B cell (primary cell): ENCODE results near the gene MYH15. TPM values are rescaled to one million over a fixed set of nuclear protein-coding genes. Genes with fewer than 3 reads are reported as not detected.

ENCODE experiments used
- ATAC-seq: fragments of 200-7000 bp; cut with Tn5 transposase; one replicate; pipeline ENCODE4 v1.10.0; 2021; ENCODE audit warnings: low read depth, mild to moderate bottlenecking, moderate number of reproducible peaks, moderate library complexity
- CTCF ChIA-PET: fragments of 350-600 bp; sonication (Branson Sonifier 250); formaldehyde crosslinking; loops from one replicate; lab custom pipeline; 2021; ENCODE audit warnings: antibody characterized with exemption, inconsistent platforms; lab: Charles Lee
- POLR2A ChIA-PET: fragments of 350-600 bp; sonication (Branson Sonifier 250); formaldehyde crosslinking; loops from one replicate; lab custom pipeline; 2021; ENCODE audit warnings: antibody characterized with exemption; lab: Charles Lee
- DNase-seq: peaks from one replicate; pipeline ENCODE4 v3.0.0; 2013
- H2AFZ ChIP-seq: 2 replicates; pipeline ENCODE4 v1.6.1; 2012; ENCODE audit warnings: mild to moderate bottlenecking, low read depth, low read length; ENCODE audit not compliant: insufficient read depth, poor library complexity, severe bottlenecking
- H3K27ac ChIP-seq, 2 donors: 1 replicate in 1 of 2; 2 replicates in 1 of 2; pipeline ENCODE4 v1.5.1; 2012 to 2013; ENCODE audit warnings: low read length in 2 of 2, mild to moderate bottlenecking in 2 of 2, moderate library complexity in 1 of 2
- H3K27me3 ChIP-seq, 4 experiments: fragments of 200-600 bp in 1 of 4; sonication (generic) in 1 of 4; replicated peaks in 1 of 4; 1 replicate in 2 of 4; 2 replicates in 2 of 4; pipeline versions ENCODE4 v1.6.1 to v1.7.0; 2013 to 2016; ENCODE audit warnings: low read length in 3 of 4, mild to moderate bottlenecking in 2 of 4, mixed read lengths in 1 of 4, moderate library complexity in 1 of 4; ENCODE audit not compliant: insufficient read depth in 4 of 4, control insufficient read depth in 3 of 4; ENCODE audit errors: control extremely low read depth in 1 of 4
- H3K36me3 ChIP-seq, 2 experiments: replicated peaks in 1 of 2; 1 replicate in 1 of 2; 2 replicates in 1 of 2; pipeline versions ENCODE4 v1.6.1 to v1.7.1; 2013; ENCODE audit warnings: low read length in 1 of 2; ENCODE audit not compliant: insufficient read depth in 2 of 2, control insufficient read depth in 1 of 2; ENCODE audit errors: control extremely low read depth in 1 of 2, extremely low read depth in 1 of 2
- H3K4me1 ChIP-seq, 2 donors: fragments of 200-600 bp in 1 of 2; sonication (generic) in 1 of 2; 1 replicate in 1 of 2; 2 replicates in 1 of 2; pipeline versions ENCODE4 v1.5.1 to v1.6.1; 2013 to 2017; ENCODE audit warnings: low read length in 2 of 2; ENCODE audit not compliant: control insufficient read depth in 2 of 2, insufficient read depth in 2 of 2
- H3K4me2 ChIP-seq: replicated peaks from 2 replicates; pipeline ENCODE3; 2012; ENCODE audit warnings: mild to moderate bottlenecking, low read depth, low read length; ENCODE audit not compliant: poor library complexity, severe bottlenecking
- H3K4me3 ChIP-seq, 5 experiments: fragments of 200-600 bp in 1 of 5; sonication (generic) in 1 of 5; 1 replicate in 3 of 5; 2 replicates in 2 of 5; pipeline versions ENCODE4 v1.5.1 to v1.7.0; 2011 to 2016; ENCODE audit warnings: low read length in 4 of 5, mild to moderate bottlenecking in 4 of 5, low read depth in 2 of 5, control low read depth in 1 of 5, moderate library complexity in 1 of 5; ENCODE audit not compliant: insufficient read depth in 1 of 5; ENCODE audit errors: control extremely low read depth in 1 of 5, extremely low read depth in 1 of 5
- H3K79me2 ChIP-seq: fragments of 200-600 bp; sonication (generic); one replicate; pipeline ENCODE4 v1.6.0; 2016; ENCODE audit warnings: low read length; ENCODE audit not compliant: control insufficient read depth, insufficient read depth
- H3K9ac ChIP-seq: fragments of 200-600 bp; sonication (generic); 2 replicates; pipeline ENCODE4 v1.6.1; 2017; ENCODE audit warnings: mild to moderate bottlenecking, low read length, moderate library complexity
- H3K9me3 ChIP-seq, 3 donors: one replicate each; pipeline versions ENCODE4 v1.6.1 to v1.7.1; 2013; ENCODE audit warnings: low read length in 2 of 3; ENCODE audit not compliant: control insufficient read depth in 2 of 3, insufficient read depth in 1 of 3; ENCODE audit errors: control extremely low read depth in 1 of 3
- H4K20me1 ChIP-seq: 2 replicates; pipeline ENCODE4 v1.6.0; 2012; ENCODE audit warnings: mild to moderate bottlenecking, low read length; ENCODE audit not compliant: insufficient read depth, control insufficient read depth, poor library complexity, severe bottlenecking
- H3K27ac Mint-ChIP-seq: one replicate; pipeline ENCODE4 v1.8.0; 2021; ENCODE audit warnings: mixed read lengths
- H3K27me3 Mint-ChIP-seq: one replicate; pipeline ENCODE4 v1.8.0; 2021; ENCODE audit warnings: mixed read lengths
- H3K4me1 Mint-ChIP-seq: one replicate; pipeline ENCODE4 v1.8.0; 2021; ENCODE audit warnings: mixed read lengths
- H3K4me3 Mint-ChIP-seq: one replicate; pipeline ENCODE4 v1.8.0; 2021; ENCODE audit warnings: mixed read lengths
- H3K9me3 Mint-ChIP-seq: one replicate; pipeline ENCODE4 v1.8.0; 2022; ENCODE audit warnings: mixed read lengths; ENCODE audit not compliant: insufficient read depth
- CTCF ChIP-seq: fragments of 200-600 bp; IDR thresholded peaks from one replicate; pipeline ENCODE4 v1.8.0; 2022; ENCODE audit warnings: antibody characterized with exemption, mild to moderate bottlenecking
- EZH2 ChIP-seq: IDR thresholded peaks from 2 replicates; pipeline ENCODE4 v1.6.1; 2012; ENCODE audit warnings: borderline replicate concordance, low read depth, mild to moderate bottlenecking, moderate library complexity, low read length; ENCODE audit not compliant: insufficient read depth, poor library complexity, severe bottlenecking
- WGBS: methylation state at CpG from one replicate; pipeline ENCODE4 v1.1.5; 2013; ENCODE audit warnings: missing lambda C conversion rate; ENCODE audit not compliant: insufficient coverage; 5-methylcytosine and 5-hydroxymethylcytosine counted together
- intact Hi-C: fragments of 100-400 bp; cut with micrococcal nuclease; formaldehyde crosslinking; loops from one replicate; pipeline ENCODE4 v1.10.0; 2022
- polyA minus RNA-seq: library from RNA; depleted of rRNA, polyadenylated mRNA; stranded (reverse); fragments of >200 nt; gene quantifications from 2 replicates; pipeline ENCODE4 v1.2.3, GENCODE V29; 2012
- polyA plus RNA-seq: library from polyadenylated mRNA; depleted of rRNA; stranded (reverse); fragments of >200 nt; gene quantifications from 2 replicates; pipeline ENCODE4 v1.2.3, GENCODE V29; 2012
- total RNA-seq, 2 donors: library from RNA; stranded (reverse); fragments of 120-200 nt in 1 of 2; gene quantifications; 1 replicate in 1 of 2; 2 replicates in 1 of 2; pipeline versions ENCODE4 v1.2.3 to v1.2.4, GENCODE V29; 2013 to 2022

MYH15 gene
- total RNA-seq (0.07 TPM in 1 of 2 replicates, not detected in the other), polyA plus RNA-seq (0.06 and 0.10 TPM in 2 replicates), polyA minus RNA-seq (0.21 TPM in 1 of 2 replicates, not detected in the other)
- 0.19 TPM for total RNA-seq (2013)

GRCh38 chr3:108510496-108510895 is at the start of gene MYH15:
Gene MYH15 (minus strand): TSS chr3:108510596. CDS start chr3:108510530, 66 bp downstream.
- no peaks in the 10 kb centered on the region for H3K4me1 ChIP-seq
- H3K9me3 Mint-ChIP-seq, result no peaks in the 10 kb centered on the region

More at GRCh38 chr3:108510496-108510895, at the start of gene MYH15:
- intact Hi-C loops, result no loop called here
- H3K4me3 Mint-ChIP-seq, result no peak within 1 kb of the TSS
- H3K4me1 Mint-ChIP-seq, result no peaks in the 10 kb centered on the region
- ChIA-PET CTCF (interaction anchor here (0.8 kb wide), 1 partner anchor 17 kb away, joined by 3 read pairs; no protein-coding TSS in a partner anchor), POLR2A (no interaction called here)
- Histone ChIP-seq H3K27me3 (no peaks in the 10 kb centered on the region), H3K36me3 (no peaks in the 10 kb centered on the region), H3K27ac (no peak within 1 kb of the TSS), H3K9me3 (no peaks in the 10 kb centered on the region), H2AFZ (no peak within 1 kb of the TSS), H3K9ac (no peak within 1 kb of the TSS), H3K79me2 (no peaks in the 10 kb centered on the region), H4K20me1 (no peaks in the 10 kb centered on the region), H3K4me2 (no peak within 1 kb of the TSS), H3K4me3 (no peak within 1 kb of the TSS)
- TF ChIP-seq CTCF (no peak), EZH2 (no peak)
- DNase-seq (no peak), ATAC-seq (no peak)
- WGBS, result 100% methylated on average over 1 of the region's 3 CpGs
- H3K27me3 Mint-ChIP-seq, result peaks cover under 1% of the 10 kb centered on the region
- no peak within 1 kb of the TSS for H3K27ac Mint-ChIP-seq
